SK-N-MC (cell line): ENCODE results near the gene KRTAP13-4.

Source experiments
- DNase-seq: peaks from one replicate; pipeline ENCODE4 v3.0.0-alpha.2; 2011; ENCODE audit warnings: low read depth, low spot score
- H3K27ac ChIP-seq: fragments of 200-600 bp; sonication (generic); 2 replicates; pipeline ENCODE4 v1.5.1; 2016; ENCODE audit warnings: mixed run types
- H3K36me3 ChIP-seq: fragments of 200-600 bp; sonication (generic); 2 replicates; pipeline ENCODE4 v1.6.1; 2017; ENCODE audit warnings: antibody characterized with exemption, low read length, mixed read lengths; ENCODE audit not compliant: insufficient read depth
- H3K4me3 ChIP-seq: fragments of 200-600 bp; sonication (generic); 2 replicates; pipeline ENCODE4 v1.5.1; 2016
- H3K9ac ChIP-seq: fragments of 200-600 bp; sonication (generic); 2 replicates; pipeline ENCODE4 v1.8.0; 2017; ENCODE audit warnings: mixed run types, mixed read lengths; ENCODE audit not compliant: insufficient read length
- H3K9me3 ChIP-seq: fragments of 200-600 bp; sonication (generic); 2 replicates; pipeline ENCODE4 v1.6.1; 2017; ENCODE audit warnings: low read depth, mild to moderate bottlenecking, antibody characterized with exemption, low read length, moderate library complexity, mixed read lengths
- EZH2 ChIP-seq: fragments of 200-600 bp; sonication (generic); IDR thresholded peaks from one replicate; pipeline ENCODE4 v1.6.1; 2017; ENCODE audit warnings: antibody characterized with exemption
- FOXP2 ChIP-seq: optimal IDR thresholded peaks from 2 replicates; pipeline ENCODE3; 2011; ENCODE audit warnings: mild to moderate bottlenecking, moderate library complexity; ENCODE audit not compliant: insufficient read depth; ENCODE audit errors: extremely low read length, control extremely low read depth
- POLR2AphosphoS5 ChIP-seq: IDR thresholded peaks from 2 replicates; pipeline ENCODE4 v1.6.1; 2012; ENCODE audit warnings: mild to moderate bottlenecking, low read depth, low read length, borderline replicate concordance

The KRTAP13-4 gene

DNA sequence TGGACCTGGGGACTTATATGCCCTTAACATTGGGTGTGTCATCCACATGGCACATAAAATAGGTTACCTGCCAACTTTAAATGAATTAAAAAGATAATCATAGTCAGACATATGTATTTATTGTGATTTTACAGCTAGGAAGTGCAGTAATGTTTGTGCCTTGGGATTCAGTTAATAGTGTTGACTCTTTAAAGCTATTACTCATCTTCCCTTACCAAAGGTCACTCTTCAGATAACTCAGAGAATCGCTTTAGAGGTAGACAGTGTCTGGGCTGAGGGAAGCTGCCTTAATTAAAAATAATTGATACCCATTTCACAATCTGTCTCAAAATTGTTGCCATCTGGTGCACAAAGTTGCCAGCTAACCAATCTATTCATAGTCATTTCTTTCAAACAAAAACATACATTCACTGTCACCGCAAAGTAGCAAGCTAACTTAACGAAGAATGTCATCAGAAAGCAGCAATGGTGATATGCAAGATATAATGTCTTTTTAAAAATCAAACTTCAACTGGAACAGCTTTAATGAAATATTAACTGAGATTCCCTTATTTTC lies 7.1 kb downstream of the KRTAP13-4 start:
- H3K4me3 ChIP-seq, result no peak overlapping the region
- H3K27ac ChIP-seq, result no peak overlapping the region
- no peak overlapping the region for H3K9ac ChIP-seq
- DNase-seq, result no peak
- H3K9me3 ChIP-seq, result no peaks in the 10 kb centered on the region
- H3K36me3 ChIP-seq, result no peaks in the 10 kb centered on the region
- no peak for TF ChIP-seq EZH2
- TF ChIP-seq FOXP2, result no peak
- TF ChIP-seq POLR2AphosphoS5, result no peak

DNA sequence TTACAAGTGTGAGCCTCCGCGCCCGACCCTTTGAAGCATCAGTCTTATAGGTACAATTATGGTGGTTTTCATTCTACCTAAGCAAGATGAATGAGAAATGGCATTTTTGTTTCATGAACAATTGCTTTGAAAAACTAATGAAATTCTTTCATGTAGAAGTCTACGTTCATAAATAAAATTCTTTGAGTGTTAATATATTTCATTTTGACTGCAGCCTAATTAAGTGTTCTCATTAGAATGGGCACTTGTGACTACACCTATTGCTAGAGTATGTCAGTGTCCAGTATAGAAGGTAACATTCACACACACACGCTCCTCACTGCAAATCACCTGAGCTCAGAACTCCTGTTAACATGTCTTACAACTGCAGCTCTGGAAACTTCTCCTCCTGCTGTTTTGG lies 10.0 kb downstream of the KRTAP13-4 start, which contains the start of gene KRTAP15-1:
Gene KRTAP15-1 (plus strand): TSS at position 301 of the 400 bp plus-strand sequence. CDS start 53 bp downstream, at position 354.
- no peaks in the 10 kb centered on the region for H3K36me3 ChIP-seq
- DNase-seq, result no peak
- TF ChIP-seq POLR2AphosphoS5 (no peak), EZH2 (no peak), FOXP2 (no peak)
- no peak within 1 kb of the TSS for H3K9ac ChIP-seq
- H3K27ac ChIP-seq, result no peak within 1 kb of the TSS
- no peaks in the 10 kb centered on the region for H3K9me3 ChIP-seq
- no peak within 1 kb of the TSS for H3K4me3 ChIP-seq

GRCh38 chr21:30443226-30443625 lies 13.2 kb downstream of the KRTAP13-4 start:
- TF ChIP-seq EZH2, result no peak
- TF ChIP-seq FOXP2, result no peak
- TF ChIP-seq POLR2AphosphoS5, result no peak
- Histone ChIP-seq H3K27ac (no peak overlapping the region), H3K36me3 (no peaks in the 10 kb centered on the region), H3K9me3 (no peaks in the 10 kb centered on the region), H3K9ac (no peak overlapping the region), H3K4me3 (no peak overlapping the region)
- DNase-seq, result no peak

- H3K9ac ChIP-seq, result no peak overlapping the region
- no peaks in the 10 kb centered on the region for H3K36me3 ChIP-seq
- H3K27ac ChIP-seq, result no peak overlapping the region
- no peak overlapping the region for H3K4me3 ChIP-seq
- DNase-seq, result no peak
- H3K9me3 ChIP-seq, result no peaks in the 10 kb centered on the region
- TF ChIP-seq POLR2AphosphoS5 (no peak), EZH2 (no peak)
These were observed 14.2 kb downstream of the KRTAP13-4 start for GRCh38 chr21:30444204-30444603.

DNA sequence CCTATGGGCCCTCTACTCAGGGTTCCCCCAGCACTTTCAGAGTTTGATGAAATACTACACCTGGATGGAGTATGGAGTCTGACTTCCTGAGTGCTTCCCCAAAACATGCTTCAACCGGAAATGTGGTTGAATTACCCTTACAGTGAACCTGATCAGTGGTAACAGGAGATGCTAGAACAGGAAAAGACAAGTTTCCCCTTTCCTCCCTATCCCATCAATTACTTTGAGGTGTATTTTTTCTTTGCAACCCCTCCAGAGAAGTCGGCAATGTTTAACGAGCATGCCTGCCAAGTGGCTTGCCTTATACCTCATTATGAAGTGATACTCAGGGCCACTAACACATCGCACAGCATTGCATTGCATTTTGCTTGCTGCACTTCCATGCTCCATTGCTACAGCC lies 17.0 kb downstream of the KRTAP13-4 start:
- TF ChIP-seq EZH2, result no peak
- no peak for TF ChIP-seq FOXP2
- TF ChIP-seq POLR2AphosphoS5, result no peak
- Histone ChIP-seq H3K4me3 (no peak overlapping the region), H3K27ac (no peak overlapping the region), H3K9ac (no peak overlapping the region), H3K36me3 (no peaks in the 10 kb centered on the region), H3K9me3 (no peaks in the 10 kb centered on the region)
- DNase-seq, result no peak

GRCh38 chr21:30448514-30448913 lies 18.5 kb downstream of the KRTAP13-4 start:
- DNase-seq, result no peak
- no peak overlapping the region for H3K4me3 ChIP-seq
- H3K27ac ChIP-seq, result no peak overlapping the region
- no peaks in the 10 kb centered on the region for H3K36me3 ChIP-seq
- TF ChIP-seq POLR2AphosphoS5 (no peak), EZH2 (no peak), FOXP2 (no peak)
- H3K9me3 ChIP-seq, result no peaks in the 10 kb centered on the region
- no peak overlapping the region for H3K9ac ChIP-seq

DNA sequence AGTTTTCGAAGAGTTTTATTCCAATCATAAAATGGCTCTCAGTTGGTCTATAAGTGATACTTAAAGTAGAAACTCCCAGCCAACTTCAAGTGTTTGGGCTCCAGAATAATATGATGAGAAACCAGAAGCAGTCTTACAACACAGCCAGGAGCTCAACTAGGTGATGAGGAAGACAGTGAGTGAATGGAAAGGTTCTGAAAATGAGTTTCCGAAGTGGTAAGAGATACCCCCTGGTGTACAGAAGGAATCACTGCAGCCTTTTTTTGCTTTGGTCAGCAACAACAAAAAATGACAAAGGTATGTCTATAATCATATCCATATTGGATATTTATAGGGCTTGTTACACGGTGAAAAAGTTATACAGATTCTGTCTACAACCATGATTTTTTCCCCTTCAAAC lies 33.7 kb downstream of the KRTAP13-4 start:
- H3K36me3 ChIP-seq, result no peaks in the 10 kb centered on the region
- TF ChIP-seq FOXP2 (no peak), POLR2AphosphoS5 (no peak), EZH2 (no peak)
- no peaks in the 10 kb centered on the region for H3K9me3 ChIP-seq
- no peak overlapping the region for H3K4me3 ChIP-seq
- no peak for DNase-seq
- H3K9ac ChIP-seq, result no peak overlapping the region
- no peak overlapping the region for H3K27ac ChIP-seq

DNA sequence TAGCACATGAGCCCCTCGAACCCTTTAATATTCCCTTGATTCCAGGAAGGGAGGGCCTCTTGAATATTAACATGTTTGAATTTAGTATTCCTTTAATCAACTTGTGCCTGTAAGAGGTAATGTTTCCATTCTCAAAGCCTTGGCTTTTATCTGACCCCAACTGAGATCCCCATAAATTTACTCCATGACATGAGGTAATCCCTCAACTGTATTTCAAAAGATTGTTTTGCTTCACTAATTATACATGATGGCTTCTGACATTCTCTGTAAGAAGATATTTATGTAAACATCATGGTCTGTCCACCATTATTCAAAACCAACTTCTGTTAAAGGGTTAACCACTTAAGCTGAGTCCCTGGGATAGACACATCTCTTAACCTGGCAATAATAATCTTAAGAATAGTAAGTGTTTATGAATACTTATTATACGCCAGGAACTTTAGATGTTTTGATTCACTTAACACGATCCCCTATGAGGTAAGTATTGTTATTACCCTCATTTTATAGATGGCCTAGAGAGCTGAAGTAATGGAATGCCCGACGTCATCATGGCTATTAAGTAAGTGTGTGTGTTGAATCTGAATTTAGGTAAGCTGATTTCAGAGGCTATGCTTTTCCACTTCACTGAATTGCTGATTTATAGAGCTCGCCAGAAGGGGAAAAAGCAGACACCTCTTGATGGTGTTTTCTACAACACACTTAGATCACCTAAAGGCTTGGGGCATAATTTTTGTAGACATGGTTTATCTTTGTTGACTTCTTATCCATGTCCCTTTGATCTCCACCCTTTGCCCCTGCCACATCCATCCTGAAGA lies 39.1 kb downstream of the KRTAP13-4 start:
- H3K4me3 ChIP-seq, result no peak overlapping the region
- H3K9me3 ChIP-seq, result no peaks in the 10 kb centered on the region
- DNase-seq, result no peak
- no peaks in the 10 kb centered on the region for H3K36me3 ChIP-seq
- no peak overlapping the region for H3K9ac ChIP-seq
- TF ChIP-seq EZH2 (no peak), POLR2AphosphoS5 (no peak), FOXP2 (no peak)
- no peak overlapping the region for H3K27ac ChIP-seq

- TF ChIP-seq EZH2 (no peak), POLR2AphosphoS5 (no peak), FOXP2 (no peak)
- H3K27ac ChIP-seq, result no peak overlapping the region
- no peaks in the 10 kb centered on the region for H3K36me3 ChIP-seq
- H3K4me3 ChIP-seq, result no peak overlapping the region
- no peaks in the 10 kb centered on the region for H3K9me3 ChIP-seq
- no peak overlapping the region for H3K9ac ChIP-seq
- DNase-seq, result no peak
These were observed 48.0 kb downstream of the KRTAP13-4 start for GRCh38 chr21:30478004-30478403.
